SK-N-SH treated with all-trans-retinoic acid at 6 μM for 48 hours (cell line): ENCODE results near the gene SNX9.

Experiments
- ARNTL ChIP-seq: fragments of 450-650 bp; formaldehyde crosslinking; IDR thresholded peaks from 2 replicates; pipeline ENCODE4 v1.5.0; 2020; ENCODE audit warnings: low read depth, mild to moderate bottlenecking, moderate library complexity, borderline replicate concordance
- PPARA ChIP-seq: fragments of 250-450 bp; sonication (Bioruptor Pico); IDR thresholded peaks from 2 replicates; pipeline ENCODE4 v1.5.0; 2020; ENCODE audit warnings: mild to moderate bottlenecking, borderline replicate concordance
- ZNF8 ChIP-seq: fragments of 450-650 bp; formaldehyde crosslinking; IDR thresholded peaks from 2 replicates; pipeline ENCODE4 v1.5.0; 2020; ENCODE audit warnings: mild to moderate bottlenecking, moderate library complexity
- TF ChIP-seq, protein P1 (sequence below): fragments of 250-450 bp; sonication (Bioruptor Pico); IDR thresholded peaks from 2 replicates; pipeline ENCODE4 v1.5.1; 2020; ENCODE audit warnings: low read depth, mild to moderate bottlenecking, moderate library complexity

DNA sequence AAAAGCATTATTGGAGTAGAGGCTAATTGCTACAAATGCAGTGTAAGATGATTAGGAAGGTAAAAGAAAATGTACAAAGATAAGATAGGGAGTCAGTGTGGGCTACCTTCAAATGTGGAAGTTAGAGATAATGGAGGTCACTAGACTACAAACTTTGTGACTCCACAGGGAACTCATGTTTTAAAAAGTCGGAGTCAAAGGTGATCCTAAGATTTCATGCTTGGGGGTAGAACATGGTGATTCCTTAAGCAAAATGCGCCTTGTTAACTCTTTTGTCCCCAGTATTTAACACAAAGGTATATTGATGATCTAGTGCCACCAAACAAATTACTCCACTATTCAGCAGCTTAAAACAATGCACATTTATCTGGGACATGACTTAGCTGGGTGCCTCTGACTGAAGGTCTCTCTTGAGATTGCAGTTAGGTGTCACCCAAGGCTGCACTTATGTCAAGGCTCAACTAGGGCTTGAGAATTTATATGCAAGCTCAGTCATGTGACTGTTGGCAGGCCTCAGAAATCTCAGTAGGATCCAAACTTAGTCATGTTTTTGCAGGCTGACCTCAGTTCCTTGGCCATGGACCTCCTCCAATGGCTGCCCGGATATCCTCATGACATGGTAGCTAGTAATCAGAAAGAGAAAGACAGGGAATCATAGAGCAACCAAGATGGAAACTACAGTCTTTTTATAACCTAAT is 11.4 kb upstream of the SNX9 start:
- TF ChIP-seq, protein P1, sequence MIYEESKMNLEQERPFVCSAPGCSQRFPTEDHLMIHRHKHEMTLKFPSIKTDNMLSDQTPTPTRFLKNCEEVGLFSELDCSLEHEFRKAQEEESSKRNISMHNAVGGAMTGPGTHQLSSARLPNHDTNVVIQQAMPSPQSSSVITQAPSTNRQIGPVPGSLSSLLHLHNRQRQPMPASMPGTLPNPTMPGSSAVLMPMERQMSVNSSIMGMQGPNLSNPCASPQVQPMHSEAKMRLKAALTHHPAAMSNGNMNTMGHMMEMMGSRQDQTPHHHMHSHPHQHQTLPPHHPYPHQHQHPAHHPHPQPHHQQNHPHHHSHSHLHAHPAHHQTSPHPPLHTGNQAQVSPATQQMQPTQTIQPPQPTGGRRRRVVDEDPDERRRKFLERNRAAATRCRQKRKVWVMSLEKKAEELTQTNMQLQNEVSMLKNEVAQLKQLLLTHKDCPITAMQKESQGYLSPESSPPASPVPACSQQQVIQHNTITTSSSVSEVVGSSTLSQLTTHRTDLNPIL (CRISPR knock-in tag), result no peak
- no peak for TF ChIP-seq ZNF8 (CRISPR knock-in tag)
- no peak for TF ChIP-seq ARNTL (CRISPR knock-in tag)
- no peak for TF ChIP-seq PPARA (CRISPR knock-in tag)
